Endothelial cell (in vitro differentiated cells): Measurements from ENCODE around the gene CBLIF. TPM values are rescaled to one million over a fixed set of nuclear protein-coding genes. Genes with fewer than 3 reads are reported as not detected.

Experiments used
- DNase-seq: peaks from one replicate; pipeline ENCODE4 v3.0.0; 2021; ENCODE audit warnings: low spot score
- H3K27ac Mint-ChIP-seq: one replicate; pipeline ENCODE4 v1.8.0; 2021; ENCODE audit warnings: mixed read lengths, inconsistent platforms; ENCODE audit not compliant: unreplicated experiment
- H3K27me3 Mint-ChIP-seq: one replicate; pipeline ENCODE4 v1.8.0; 2021; ENCODE audit warnings: mild to moderate bottlenecking, moderate library complexity, mixed read lengths, inconsistent platforms; ENCODE audit not compliant: unreplicated experiment
- H3K36me3 Mint-ChIP-seq: one replicate; pipeline ENCODE4 v1.8.0; 2021; ENCODE audit warnings: mild to moderate bottlenecking, low read depth, mixed read lengths, inconsistent platforms; ENCODE audit not compliant: unreplicated experiment
- H3K4me1 Mint-ChIP-seq: one replicate; pipeline ENCODE4 v1.8.0; 2021; ENCODE audit warnings: mild to moderate bottlenecking, mixed read lengths, inconsistent platforms; ENCODE audit not compliant: unreplicated experiment
- H3K4me3 Mint-ChIP-seq: one replicate; pipeline ENCODE4 v1.8.0; 2021; ENCODE audit warnings: mild to moderate bottlenecking, mixed read lengths, inconsistent platforms; ENCODE audit not compliant: unreplicated experiment
- H3K9me3 Mint-ChIP-seq: one replicate; pipeline ENCODE4 v1.8.0; 2021; ENCODE audit warnings: mixed read lengths, inconsistent platforms; ENCODE audit not compliant: unreplicated experiment
- total RNA-seq: library from RNA; stranded (reverse); fragmentation: NEBNext Ultra II Directional; extraction: Animal tissue kit (Norgen Biotek cat#: 25700); gene quantifications from one replicate; pipeline ENCODE4 v1.2.1, GENCODE V29; 2021; ENCODE audit not compliant: unreplicated experiment
- TF ChIP-seq, protein P1 (sequence below): fragments of 200-600 bp; sonication (generic); IDR thresholded peaks from one replicate; pipeline ENCODE4 v1.5.0; 2021; ENCODE audit warnings: antibody characterized with exemption; ENCODE audit not compliant: unreplicated experiment

Gene CBLIF
- total RNA-seq, 1 donor from 2014 or later, result not detected

DNA sequence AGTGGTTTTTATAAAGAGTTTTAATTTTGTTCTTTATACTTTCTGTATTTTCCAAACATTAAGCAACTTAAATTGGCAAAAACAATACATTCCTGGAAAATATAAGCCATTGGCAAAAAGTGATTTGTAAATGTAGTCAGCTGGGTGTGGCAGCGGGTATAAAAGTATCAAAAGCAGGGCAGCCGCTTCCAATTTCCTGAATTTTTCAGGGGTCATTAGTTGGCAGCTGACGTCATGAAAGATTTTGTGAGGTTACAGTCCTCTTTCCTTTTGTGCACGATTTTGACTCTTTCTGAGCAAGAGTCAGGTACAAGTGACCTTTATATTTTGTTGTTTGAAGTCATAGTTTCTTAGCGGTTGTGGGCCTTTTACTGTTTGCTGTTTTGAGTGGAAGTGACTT, 33.3 kb upstream of the CBLIF start, which contains the start of gene OOSP3:
Gene OOSP3, plus strand, starts transcription at position 208 of the 400 bp plus-strand sequence. Its CDS starts 27 bp downstream, at position 235.
- no peaks in the 10 kb centered on the region for H3K9me3 Mint-ChIP-seq
- H3K27me3 Mint-ChIP-seq, result no peaks in the 10 kb centered on the region
- H3K4me1 Mint-ChIP-seq, result no peaks in the 10 kb centered on the region
- DNase-seq, result no peak
- TF ChIP-seq, protein P1, sequence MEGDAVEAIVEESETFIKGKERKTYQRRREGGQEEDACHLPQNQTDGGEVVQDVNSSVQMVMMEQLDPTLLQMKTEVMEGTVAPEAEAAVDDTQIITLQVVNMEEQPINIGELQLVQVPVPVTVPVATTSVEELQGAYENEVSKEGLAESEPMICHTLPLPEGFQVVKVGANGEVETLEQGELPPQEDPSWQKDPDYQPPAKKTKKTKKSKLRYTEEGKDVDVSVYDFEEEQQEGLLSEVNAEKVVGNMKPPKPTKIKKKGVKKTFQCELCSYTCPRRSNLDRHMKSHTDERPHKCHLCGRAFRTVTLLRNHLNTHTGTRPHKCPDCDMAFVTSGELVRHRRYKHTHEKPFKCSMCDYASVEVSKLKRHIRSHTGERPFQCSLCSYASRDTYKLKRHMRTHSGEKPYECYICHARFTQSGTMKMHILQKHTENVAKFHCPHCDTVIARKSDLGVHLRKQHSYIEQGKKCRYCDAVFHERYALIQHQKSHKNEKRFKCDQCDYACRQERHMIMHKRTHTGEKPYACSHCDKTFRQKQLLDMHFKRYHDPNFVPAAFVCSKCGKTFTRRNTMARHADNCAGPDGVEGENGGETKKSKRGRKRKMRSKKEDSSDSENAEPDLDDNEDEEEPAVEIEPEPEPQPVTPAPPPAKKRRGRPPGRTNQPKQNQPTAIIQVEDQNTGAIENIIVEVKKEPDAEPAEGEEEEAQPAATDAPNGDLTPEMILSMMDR, result no peak
- no peak within 1 kb of the TSS for H3K4me3 Mint-ChIP-seq
- no peaks in the 10 kb centered on the region for H3K36me3 Mint-ChIP-seq
- H3K27ac Mint-ChIP-seq, result no peak within 1 kb of the TSS

DNA sequence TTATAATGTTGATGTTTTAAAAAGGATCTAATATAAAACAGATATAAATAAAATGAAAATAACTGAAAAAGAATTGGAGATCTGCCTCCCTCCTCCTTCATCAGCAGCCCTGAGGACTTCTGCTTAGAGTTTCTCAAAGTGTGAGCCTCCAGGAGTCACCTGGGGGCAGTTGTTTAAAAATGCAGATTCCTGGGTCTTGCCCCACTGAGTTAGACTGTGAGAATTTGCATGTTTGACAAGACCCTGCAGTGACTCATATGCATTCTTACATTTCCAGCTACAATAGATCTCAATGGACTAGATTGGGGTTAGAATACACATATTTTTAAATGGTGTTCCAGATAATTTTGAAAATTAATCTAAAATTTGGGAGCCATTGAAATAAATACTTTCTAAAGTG, 32.5 kb upstream of the CBLIF start:
- no peaks in the 10 kb centered on the region for H3K9me3 Mint-ChIP-seq
- no peaks in the 10 kb centered on the region for H3K27me3 Mint-ChIP-seq

DNA sequence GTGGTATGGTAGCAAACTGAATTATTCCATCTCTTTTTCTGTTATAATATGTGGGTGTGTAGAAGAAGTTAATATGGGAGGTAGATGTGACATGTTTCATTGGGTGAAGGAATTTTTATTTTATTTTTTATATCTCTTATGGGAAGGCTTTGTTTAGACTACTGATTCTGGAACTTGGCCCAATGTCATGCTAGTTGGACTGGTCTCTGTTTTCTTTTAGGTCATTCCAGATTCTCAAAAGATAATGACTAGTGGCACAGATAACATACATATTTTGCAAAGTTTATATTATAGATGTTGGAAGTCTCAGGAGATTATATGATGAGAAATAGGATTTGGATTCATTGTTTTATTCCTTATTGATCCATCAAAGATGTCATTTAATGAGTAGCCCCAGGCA, 32.0 kb upstream of the CBLIF start:
- Mint-ChIP-seq H3K4me1 (no peaks in the 10 kb centered on the region), H3K4me3 (no peak overlapping the region), H3K27ac (no peak overlapping the region), H3K27me3 (no peaks in the 10 kb centered on the region), H3K36me3 (no peaks in the 10 kb centered on the region), H3K9me3 (no peaks in the 10 kb centered on the region)
- no peak for DNase-seq
- TF ChIP-seq, protein P1, result no peak

More for the DNA sequence above, 32.5 kb upstream of the CBLIF start:
- DNase-seq, result no peak
- Mint-ChIP-seq H3K27ac (no peak overlapping the region), H3K4me3 (no peak overlapping the region), H3K36me3 (no peaks in the 10 kb centered on the region), H3K4me1 (no peaks in the 10 kb centered on the region)
- TF ChIP-seq, protein P1, result no peak

DNA sequence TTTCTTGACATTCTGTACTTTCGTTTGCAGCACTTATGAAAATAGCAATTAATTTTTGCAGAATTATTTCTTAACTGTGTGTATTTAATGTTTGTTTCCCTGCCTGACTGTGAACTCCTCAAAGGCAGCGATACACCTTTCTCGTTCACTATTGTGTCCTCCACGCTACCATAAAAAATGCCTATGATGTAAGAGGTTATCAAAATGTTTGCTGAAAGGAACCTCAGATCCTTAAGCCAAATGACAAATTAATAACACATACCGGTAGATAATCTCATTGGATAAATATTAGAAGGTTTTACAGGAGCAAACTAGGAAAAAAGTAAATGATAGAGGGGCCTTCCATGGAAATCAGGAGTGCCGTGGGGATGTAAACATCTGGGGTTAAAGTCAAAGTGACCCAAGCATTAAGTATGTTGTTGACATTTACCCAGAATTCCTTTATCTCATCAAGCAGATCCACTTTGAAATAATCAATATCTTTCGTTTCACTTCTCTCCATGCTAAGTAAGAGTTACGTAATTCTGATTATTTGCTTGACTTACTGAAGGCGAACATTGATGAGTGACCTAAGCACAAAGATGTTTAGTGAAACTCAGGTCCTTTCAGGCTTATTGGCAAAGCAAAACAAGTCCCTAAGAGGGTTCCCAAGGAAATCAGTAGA, 30.7 kb upstream of the CBLIF start:
- no peak overlapping the region for H3K4me3 Mint-ChIP-seq
- TF ChIP-seq, protein P1, result no peak
- no peak for DNase-seq
- H3K9me3 Mint-ChIP-seq, result no peaks in the 10 kb centered on the region
- no peaks in the 10 kb centered on the region for H3K27me3 Mint-ChIP-seq
- no peaks in the 10 kb centered on the region for H3K36me3 Mint-ChIP-seq
- H3K4me1 Mint-ChIP-seq, result no peaks in the 10 kb centered on the region
- no peak overlapping the region for H3K27ac Mint-ChIP-seq

DNA sequence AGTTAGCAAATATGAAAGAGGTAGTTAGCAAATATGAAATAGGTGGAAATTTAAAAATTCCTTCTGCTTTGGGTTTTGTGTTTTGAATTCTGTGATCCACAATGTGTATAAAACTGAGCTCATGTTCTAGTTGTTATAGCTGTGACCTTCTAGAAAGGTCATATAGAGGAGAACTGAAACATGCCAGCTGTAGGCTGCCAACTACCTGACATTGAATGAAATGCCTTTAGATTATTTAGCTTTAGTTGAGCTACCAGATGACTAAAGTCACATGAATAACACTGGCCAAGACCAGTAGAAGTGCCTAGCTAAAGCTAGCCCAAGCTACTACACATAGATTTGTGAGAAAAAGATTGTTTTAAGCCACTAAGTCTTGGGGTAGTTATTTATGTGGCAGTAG, 26.8 kb upstream of the CBLIF start:
- Mint-ChIP-seq H3K4me3 (no peak overlapping the region), H3K36me3 (peaks cover 4% of the 10 kb centered on the region), H3K4me1 (no peaks in the 10 kb centered on the region), H3K27ac (no peak overlapping the region), H3K27me3 (no peaks in the 10 kb centered on the region), H3K9me3 (no peaks in the 10 kb centered on the region)
- DNase-seq, result no peak
- TF ChIP-seq, protein P1, result no peak
